B cell (primary cell): Measurements from ENCODE around the gene MIS18A.

ENCODE experiments used
- CTCF ChIP-seq: fragments of 200-600 bp; IDR thresholded peaks from one replicate; pipeline ENCODE4 v1.8.0; 2022; ENCODE audit warnings: antibody characterized with exemption, mild to moderate bottlenecking
- EZH2 ChIP-seq: IDR thresholded peaks from 2 replicates; pipeline ENCODE4 v1.6.1; 2012; ENCODE audit warnings: borderline replicate concordance, low read depth, mild to moderate bottlenecking, moderate library complexity, low read length; ENCODE audit not compliant: insufficient read depth, poor library complexity, severe bottlenecking

- TF ChIP-seq CTCF (no peak), EZH2 (no peak)
These were observed 8.1 kb downstream of the MIS18A start for GRCh38 chr21:32270748-32271147.
